H1 (cell line): ENCODE results near the gene B3GAT1. TPM values are rescaled to one million over a fixed set of nuclear protein-coding genes. Genes with fewer than 3 reads are reported as not detected.

Source experiments
- CEBPB ChIP-seq: IDR thresholded peaks from 2 replicates; pipeline ENCODE4 v1.6.1; 2012; ENCODE audit warnings: low read depth, low read length
- CHD7 ChIP-seq: fragments of 300-600 bp; sonication (generic); IDR thresholded peaks from 2 replicates; pipeline ENCODE4 v1.7.1; 2012; ENCODE audit warnings: low read length, moderate library complexity, mild to moderate bottlenecking, inconsistent platforms; ENCODE audit not compliant: insufficient replicate concordance
- CTBP2 ChIP-seq: IDR thresholded peaks from 2 replicates; pipeline ENCODE4 v1.7.0; 2011; ENCODE audit warnings: borderline replicate concordance, mild to moderate bottlenecking, moderate library complexity, mixed read lengths, low read length; ENCODE audit not compliant: insufficient read depth, insufficient read length
- CTCF ChIP-seq, 3 experiments: IDR thresholded peaks; 1 replicate in 2 of 3; 2 replicates in 1 of 3; pipeline versions ENCODE4 v1.5.1 to v1.6.1; 2011; ENCODE audit warnings: low read length in 3 of 3, mild to moderate bottlenecking in 3 of 3, inconsistent platforms in 2 of 3, low read depth in 1 of 3, moderate library complexity in 1 of 3; ENCODE audit not compliant: insufficient read depth in 1 of 3; ENCODE audit errors: control extremely low read depth in 1 of 3
- POLR2AphosphoS5 ChIP-seq: IDR thresholded peaks from 2 replicates; pipeline ENCODE4 v1.6.1; 2011; ENCODE audit warnings: low read depth, low read length
- RFX5 ChIP-seq: IDR thresholded peaks from 2 replicates; pipeline ENCODE4 v1.6.1; 2011; ENCODE audit warnings: low read depth, low read length, improper control_type of control experiment, borderline replicate concordance
- SIN3A ChIP-seq, 2 experiments: IDR thresholded peaks in 1 of 2; conservative IDR thresholded peaks in 1 of 2; 2 replicates each; pipeline ENCODE4 v1.6.1; 2011 to 2012; ENCODE audit warnings: low read length in 2 of 2, improper control_type of control experiment in 1 of 2, low read depth in 1 of 2, mild to moderate bottlenecking in 1 of 2
- polyA plus RNA-seq, 7 experiments: library from polyadenylated mRNA; depleted of rRNA in 3 of 7; stranded (reverse) in 5 of 7; unstranded in 2 of 7; fragments of >200 nt in 5 of 7; fragments of 200-250 nt in 2 of 7; gene quantifications; 1 replicate in 5 of 7; 2 replicates in 1 of 7; 4 replicates in 1 of 7; pipeline versions ENCODE4 v1.2.1 to v1.2.3, GENCODE V29; 2011 to 2013; ENCODE audit warnings: missing spikeins in 2 of 7, mixed read lengths in 2 of 7
- total RNA-seq: library from RNA; stranded (reverse); fragmentation: NEBNext Ultra II Directional; extraction: Animal tissue kit (Norgen Biotek cat#: 25700); gene quantifications from 2 replicates; pipeline ENCODE4 v1.2.1, GENCODE V29; 2021

B3GAT1 gene
- total and polyA plus RNA-seq, 2 of the 8 experiments (the other 6 are each of a cell fraction or from before 2014, with no cell fraction given) = 19.7 to 32.4 TPM

GRCh38 chr11:134349109-134349801, 62.8 kb downstream of the B3GAT1 start (continued):
- no peak for TF ChIP-seq CHD7
- TF ChIP-seq POLR2AphosphoS5 = no peak
- TF ChIP-seq RFX5 = no peak
- no peak for TF ChIP-seq CTCF (IDR thresholded peaks at IDR 0.05; ENCODE audit: control extremely low read depth in 1 of 3, insufficient read depth in 1 of 3, low read depth in 1 of 3, low read length in 3 of 3)
- no peak for TF ChIP-seq SIN3A (conservative IDR thresholded peaks at IDR 0.05 in 1 of 2, IDR thresholded peaks at IDR 0.05 in 1 of 2; ENCODE audit: low read depth in 1 of 2, low read length in 2 of 2)
- TF ChIP-seq CEBPB = no peak
- no peak for TF ChIP-seq CTBP2
